GM12878 (cell line): Measurements from ENCODE around the gene IRF2BPL. TPM values are rescaled to one million over a fixed set of nuclear protein-coding genes. Genes with fewer than 3 reads are reported as not detected.

ENCODE experiments used
- ATAC-seq: fragments of 200-7000 bp; cut with Tn5 transposase; 3 replicates; pipeline ENCODE4 v1.9.1; 2020; ENCODE audit warnings: mild to moderate bottlenecking, moderate library complexity
- BruUV-seq: library from RNA; stranded (reverse); fragments of 400-500 nt; replicated peaks from 2 replicates; lab custom pipeline; 2021; lab: Mats Ljungman, UMichigan
- CTCF ChIA-PET: fragments of 300-600 bp; sonication (Branson Sonifier 250); formaldehyde crosslinking; extraction: SDS; loops from one replicate; lab custom pipeline; 2021; ENCODE audit warnings: inconsistent platforms; lab: Yijun Ruan, JAX
- POLR2A ChIA-PET: fragments of 350-600 bp; formaldehyde crosslinking; extraction: SDS; loops from one replicate; lab custom pipeline; 2021; ENCODE audit warnings: inconsistent platforms; lab: Charles Lee
- RAD21 ChIA-PET: fragments of 300-600 bp; sonication (Branson Sonifier 250); formaldehyde crosslinking; loops from one replicate; lab custom pipeline; 2023; ENCODE audit warnings: antibody characterized with exemption; ENCODE audit not compliant: unreplicated experiment; lab: Charles Lee
- SMC1A ChIA-PET: fragments of 300-600 bp; sonication (Branson Sonifier 250); formaldehyde crosslinking; loops from one replicate; lab custom pipeline; 2023; ENCODE audit not compliant: unreplicated experiment, uncharacterized antibody; lab: Charles Lee
- DNase-seq: peaks from one replicate; pipeline ENCODE4 v3.0.0-alpha.2; 2011; ENCODE audit warnings: low read depth, low spot score
- FAIRE-seq: peaks from 3 replicates; lab custom pipeline; 2011; peaks lifted over from hg19 to GRCh38; lab: Jason Lieb, UNC
- H2AFZ ChIP-seq: 2 replicates; pipeline ENCODE4 v1.6.0; 2011; ENCODE audit warnings: low read depth, low read length, control low read depth; ENCODE audit not compliant: control insufficient read depth
- H3K27ac ChIP-seq: 2 replicates; pipeline ENCODE4 v1.5.1; 2011; ENCODE audit warnings: control low read depth; ENCODE audit not compliant: control insufficient read depth, insufficient read depth
- H3K27me3 ChIP-seq, 2 experiments: replicated peaks in 1 of 2; 2 replicates each; pipeline versions ENCODE4 v1.6.0 to v1.6.1; 2011; ENCODE audit warnings: low read length in 1 of 2; ENCODE audit not compliant: control insufficient read depth in 2 of 2, insufficient read depth in 2 of 2
- H3K36me3 ChIP-seq, 2 experiments: 2 replicates each; pipeline ENCODE4 v1.5.1; 2011; ENCODE audit warnings: low read length in 1 of 2; ENCODE audit not compliant: control insufficient read depth in 2 of 2, insufficient read depth in 2 of 2
- H3K4me1 ChIP-seq: 2 replicates; pipeline ENCODE4 v1.6.1; 2011; ENCODE audit warnings: mild to moderate bottlenecking, low read length, moderate library complexity, mixed read lengths; ENCODE audit not compliant: control insufficient read depth, insufficient read depth
- H3K4me2 ChIP-seq: 2 replicates; pipeline ENCODE4 v1.6.0; 2011; ENCODE audit warnings: control low read depth; ENCODE audit not compliant: control insufficient read depth, insufficient read depth
- H3K4me3 ChIP-seq: fragments of 200-600 bp; sonication (generic); 2 replicates; pipeline ENCODE4 v1.5.1; 2016
- H3K79me2 ChIP-seq: 2 replicates; pipeline ENCODE4 v1.6.0; 2011; ENCODE audit warnings: low read length; ENCODE audit not compliant: control insufficient read depth, insufficient read depth
- H3K9ac ChIP-seq: 2 replicates; pipeline ENCODE4 v1.8.0; 2011; ENCODE audit warnings: low read length, control low read depth, mixed read lengths; ENCODE audit not compliant: control insufficient read depth, insufficient read depth
- H3K9me3 ChIP-seq: replicated peaks from 3 replicates; pipeline ENCODE4 v1.5.1; 2011; ENCODE audit warnings: mild to moderate bottlenecking, low read length; ENCODE audit not compliant: control insufficient read depth, insufficient read depth
- H4K20me1 ChIP-seq: 2 replicates; pipeline ENCODE4 v1.6.0; 2011; ENCODE audit not compliant: control insufficient read depth, insufficient read depth
- ASH2L ChIP-seq: fragments of 300-600, 200-600 bp; sonication (generic); IDR thresholded peaks from 2 replicates; pipeline ENCODE4 v1.6.1; 2017; ENCODE audit warnings: low read depth, mild to moderate bottlenecking, borderline replicate concordance
- BHLHE40 ChIP-seq, 2 experiments: fragments of 450-650 bp in 1 of 2; IDR thresholded peaks; 2 replicates each; pipeline ENCODE4 v1.6.1; 2011 to 2017; ENCODE audit warnings: low read depth in 2 of 2, borderline replicate concordance in 1 of 2, improper control_type of control experiment in 1 of 2, low read length in 1 of 2, mild to moderate bottlenecking in 1 of 2
- EED ChIP-seq: sonication (generic); IDR thresholded peaks from 2 replicates; pipeline ENCODE4 v1.6.1; 2016; ENCODE audit warnings: antibody characterized with exemption, low read depth
- EP300 ChIP-seq, 2 experiments: fragments of 150-350 bp in 1 of 2; IDR thresholded peaks; 2 replicates each; pipeline ENCODE4 v1.6.1; 2011 to 2012; ENCODE audit warnings: low read depth in 2 of 2, low read length in 2 of 2, borderline replicate concordance in 1 of 2, improper control_type of control experiment in 1 of 2, inconsistent platforms in 1 of 2; ENCODE audit not compliant: control insufficient read depth in 1 of 2
- FOS ChIP-seq: IDR thresholded peaks from 3 replicates; pipeline ENCODE4 v1.6.1; 2011; ENCODE audit warnings: borderline replicate concordance; ENCODE audit not compliant: insufficient read length; ENCODE audit errors: extremely low read depth
- GABPA ChIP-seq: IDR thresholded peaks from 2 replicates; pipeline ENCODE4 v1.6.1; 2014; ENCODE audit warnings: antibody characterized with exemption, low read depth, mild to moderate bottlenecking, inconsistent platforms
- IKZF1 ChIP-seq: fragments of 450-650 bp; conservative IDR thresholded peaks from 2 replicates; pipeline ENCODE4 v1.6.1; 2017; ENCODE audit warnings: antibody characterized with exemption, mild to moderate bottlenecking
- MAX ChIP-seq: IDR thresholded peaks from 2 replicates; pipeline ENCODE4 v1.6.1; 2012; ENCODE audit warnings: low read depth, low read length, improper control_type of control experiment
- MEF2A ChIP-seq: IDR thresholded peaks from 2 replicates; pipeline ENCODE4 v1.6.1; 2011; ENCODE audit warnings: low read depth, mild to moderate bottlenecking, low read length, moderate library complexity; ENCODE audit not compliant: insufficient read depth
- MTA2 ChIP-seq: fragments of 450-650 bp; IDR thresholded peaks from 2 replicates; pipeline ENCODE4 v1.6.1; 2016; ENCODE audit warnings: low read depth, mild to moderate bottlenecking, moderate library complexity
- NKRF ChIP-seq: fragments of 450-650 bp; conservative IDR thresholded peaks from 2 replicates; pipeline ENCODE4 v1.6.1; 2017; ENCODE audit warnings: mild to moderate bottlenecking, moderate library complexity
- PKNOX1 ChIP-seq: fragments of 450-650 bp; IDR thresholded peaks from 2 replicates; pipeline ENCODE4 v1.6.1; 2016; ENCODE audit warnings: mild to moderate bottlenecking
- RELA ChIP-seq: fragments of 450-650 bp; IDR thresholded peaks from 2 replicates; pipeline ENCODE4 v1.8.0; 2014; ENCODE audit warnings: borderline replicate concordance; ENCODE audit not compliant: partially characterized antibody
- ZBTB40 ChIP-seq: fragments of 450-650 bp; IDR thresholded peaks from 2 replicates; pipeline ENCODE4 v1.6.1; 2016; ENCODE audit warnings: mild to moderate bottlenecking, moderate library complexity, borderline replicate concordance
- WGBS: methylation state at CpG from one replicate; pipeline ENCODE4 v1.1.6; 2016; ENCODE audit warnings: low lambda C conversion rate; ENCODE audit not compliant: insufficient replicate concordance, insufficient coverage; ENCODE audit errors: missing lambda C conversion rate; 5-methylcytosine and 5-hydroxymethylcytosine counted together
- in situ Hi-C: fragments of 300-500 bp; cut with MboI; formaldehyde crosslinking; loops from 9 replicates; pipeline ENCODE4 v1.14.3; 2018; ENCODE audit warnings: mixed read lengths
- intact Hi-C: fragments of 100-400 bp; cut with micrococcal nuclease; formaldehyde crosslinking; loops from one replicate; pipeline ENCODE4 v1.14.2; 2022; ENCODE audit not compliant: unreplicated experiment
- polyA plus RNA-seq, 11 experiments: library from polyadenylated mRNA; depleted of rRNA in 4 of 11; unstranded in 6 of 11; stranded (reverse) in 5 of 11; fragments of >200 nt; fragmentation: Nextera tagmentation in 4 of 11; fragmentation: Illumina TruSeq in 1 of 11; extraction: Ambion mirVana in 4 of 11; extraction: Trizol in 1 of 11; gene quantifications; 1 replicate in 1 of 11; 2 replicates in 10 of 11; pipeline versions ENCODE4 v1.2.1 to v1.2.3, GENCODE V29; 2011 to 2016; ENCODE audit warnings: inconsistent platforms in 2 of 11, missing spikeins in 2 of 11, low read depth in 1 of 11
- total RNA-seq, 4 experiments: library from RNA; depleted of rRNA in 3 of 4; stranded (reverse); fragments of >200 nt in 3 of 4; fragmentation: Illumina TruSeq in 1 of 4; extraction: Trizol in 1 of 4; gene quantifications; 2 replicates each; pipeline versions ENCODE4 v1.2.1 to v1.2.3, GENCODE V29; 2013 to 2021

IRF2BPL gene
- total and polyA plus RNA-seq, 10 of the 15 experiments (the other 5 are each of a cell fraction or from before 2014, with no cell fraction given) = 1.2 to 34.5 (median 3.1) TPM

- no peak for DNase-seq
- WGBS = 28% methylated on average over 6 of the region's 6 CpGs
- POLR2A ChIA-PET = interaction anchor here (1.0 to 1.2 kb wide), 5 partner anchors 12 to 120 kb away, joined by 3 to 5 read pairs (median 3); no protein-coding TSS in a partner anchor
- Histone ChIP-seq H3K79me2 (no peaks in the 10 kb centered on the region), H2AFZ (no peak overlapping the region), H3K36me3 (no peaks in the 10 kb centered on the region), H3K27me3 (peaks cover 0 to 10% of the 10 kb centered on the region in 2 experiments; a peak in 2 of 4 replicates), H3K4me1 (peaks cover 14% of the 10 kb centered on the region), H3K9me3 (no peaks in the 10 kb centered on the region), H3K4me3 (no peak overlapping the region), H3K9ac (no peak overlapping the region), H3K27ac (no peak overlapping the region; the same call in 1 of the 2 replicates), H4K20me1 (no peaks in the 10 kb centered on the region), H3K4me2 (peak overlapping the region; percentile 51)
- in situ Hi-C loops = loop anchor here (10.0 kb wide), 3 partner anchors 151 to 351 kb away; no protein-coding TSS in a partner anchor
- intact Hi-C loops = no loop called here
- peak; percentile 70 for ATAC-seq
- FAIRE-seq = no peak
- no TSS peak for BruUV-seq
- RAD21 ChIA-PET = interaction anchor here (0.6 to 15.5 kb wide), 20 partner anchors 10 to 207 kb away, joined by 3 to 498 read pairs (median 4); partner anchors contain the start of gene CIPC
- SMC1A ChIA-PET = interaction anchor here (0.7 to 9.6 kb wide), 16 partner anchors 11 to 191 kb away, joined by 3 to 185 read pairs (median 4); partner anchors contain the start of gene CIPC
- CTCF ChIA-PET = interaction anchor here (0.7 to 16.1 kb wide), 14 partner anchors 10 to 193 kb away, joined by 3 to 848 read pairs (median 4); no protein-coding TSS in a partner anchor
- TF ChIP-seq ZBTB40 = no peak
- no peak for TF ChIP-seq EP300 (IDR thresholded peaks at IDR 0.05; ENCODE audit: borderline replicate concordance in 1 of 2, control insufficient read depth in 1 of 2, low read depth in 2 of 2, low read length in 2 of 2)
- TF ChIP-seq BHLHE40 (IDR thresholded peaks at IDR 0.05; ENCODE audit: borderline replicate concordance in 1 of 2, low read depth in 2 of 2, low read length in 1 of 2) = no peak
- no peak for TF ChIP-seq RELA
- no peak for TF ChIP-seq EED
- TF ChIP-seq MAX = no peak
- TF ChIP-seq MTA2 = no peak
- no peak for TF ChIP-seq GABPA
- TF ChIP-seq ASH2L = no peak
- TF ChIP-seq MEF2A = 0 out of 2 replicates have a peak, but pooled peaks have one; percentile 37
- no peak for TF ChIP-seq PKNOX1
- TF ChIP-seq IKZF1 = no peak
- TF ChIP-seq FOS = no peak
- TF ChIP-seq NKRF = no peak
Measured at GRCh38 chr14:77065851-77066577, 37.5 kb upstream of the IRF2BPL start.
